ENCODE measurements around the gene EPHB3.

Gene EPHB3

DNA sequence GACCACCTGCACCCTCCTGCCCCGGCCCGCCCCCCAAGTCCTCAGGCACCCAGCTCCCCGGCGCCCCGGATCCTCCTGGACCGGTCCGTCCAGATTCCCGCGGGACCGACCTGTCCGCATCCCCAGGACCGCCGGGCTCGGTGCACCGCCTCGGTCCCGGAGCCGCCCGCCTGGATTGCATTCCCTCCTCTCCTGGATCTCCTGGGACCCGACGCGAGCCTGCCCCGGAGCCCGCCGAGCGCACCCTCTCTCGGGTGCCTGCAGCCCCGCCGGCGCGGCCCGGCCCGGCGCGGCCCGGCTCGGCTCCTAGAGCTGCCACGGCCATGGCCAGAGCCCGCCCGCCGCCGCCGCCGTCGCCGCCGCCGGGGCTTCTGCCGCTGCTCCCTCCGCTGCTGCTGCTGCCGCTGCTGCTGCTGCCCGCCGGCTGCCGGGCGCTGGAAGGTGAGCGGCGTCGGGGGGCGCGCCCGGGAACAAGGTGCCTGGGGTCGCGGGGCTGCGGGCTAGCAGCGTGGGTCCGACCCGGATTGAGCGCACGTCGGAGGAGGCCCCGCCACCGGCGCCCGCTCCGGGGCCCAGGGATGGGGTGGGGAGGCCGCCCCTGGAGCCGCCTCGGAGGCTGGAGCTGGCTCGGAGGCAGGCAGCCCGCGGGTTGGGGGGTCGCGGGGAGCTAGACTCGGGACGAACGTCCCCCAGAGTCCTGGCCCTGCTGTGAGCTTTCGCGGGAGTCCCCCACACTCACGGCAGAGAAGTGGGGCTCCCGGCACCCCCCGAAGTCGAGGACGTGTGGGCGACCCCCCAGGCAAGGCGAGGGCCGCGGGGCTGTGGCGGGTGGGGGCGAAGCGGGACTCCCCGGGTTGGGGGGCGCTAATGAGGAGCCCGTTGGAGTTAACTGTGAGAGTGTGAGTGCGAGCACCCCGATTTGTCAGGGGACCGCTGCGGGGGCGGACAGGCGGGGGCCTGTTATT lies 610 bp downstream of the EPHB3 start:
- TF ChIP-seq, protein P1, sequence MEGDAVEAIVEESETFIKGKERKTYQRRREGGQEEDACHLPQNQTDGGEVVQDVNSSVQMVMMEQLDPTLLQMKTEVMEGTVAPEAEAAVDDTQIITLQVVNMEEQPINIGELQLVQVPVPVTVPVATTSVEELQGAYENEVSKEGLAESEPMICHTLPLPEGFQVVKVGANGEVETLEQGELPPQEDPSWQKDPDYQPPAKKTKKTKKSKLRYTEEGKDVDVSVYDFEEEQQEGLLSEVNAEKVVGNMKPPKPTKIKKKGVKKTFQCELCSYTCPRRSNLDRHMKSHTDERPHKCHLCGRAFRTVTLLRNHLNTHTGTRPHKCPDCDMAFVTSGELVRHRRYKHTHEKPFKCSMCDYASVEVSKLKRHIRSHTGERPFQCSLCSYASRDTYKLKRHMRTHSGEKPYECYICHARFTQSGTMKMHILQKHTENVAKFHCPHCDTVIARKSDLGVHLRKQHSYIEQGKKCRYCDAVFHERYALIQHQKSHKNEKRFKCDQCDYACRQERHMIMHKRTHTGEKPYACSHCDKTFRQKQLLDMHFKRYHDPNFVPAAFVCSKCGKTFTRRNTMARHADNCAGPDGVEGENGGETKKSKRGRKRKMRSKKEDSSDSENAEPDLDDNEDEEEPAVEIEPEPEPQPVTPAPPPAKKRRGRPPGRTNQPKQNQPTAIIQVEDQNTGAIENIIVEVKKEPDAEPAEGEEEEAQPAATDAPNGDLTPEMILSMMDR (IDR thresholded peaks at IDR 0.05; ENCODE audit: low read depth, low read length) = no peak
- H3K4me1 ChIP-seq = peaks cover 16% of the 10 kb centered on the region
- DNase-seq = no peak

DNA sequence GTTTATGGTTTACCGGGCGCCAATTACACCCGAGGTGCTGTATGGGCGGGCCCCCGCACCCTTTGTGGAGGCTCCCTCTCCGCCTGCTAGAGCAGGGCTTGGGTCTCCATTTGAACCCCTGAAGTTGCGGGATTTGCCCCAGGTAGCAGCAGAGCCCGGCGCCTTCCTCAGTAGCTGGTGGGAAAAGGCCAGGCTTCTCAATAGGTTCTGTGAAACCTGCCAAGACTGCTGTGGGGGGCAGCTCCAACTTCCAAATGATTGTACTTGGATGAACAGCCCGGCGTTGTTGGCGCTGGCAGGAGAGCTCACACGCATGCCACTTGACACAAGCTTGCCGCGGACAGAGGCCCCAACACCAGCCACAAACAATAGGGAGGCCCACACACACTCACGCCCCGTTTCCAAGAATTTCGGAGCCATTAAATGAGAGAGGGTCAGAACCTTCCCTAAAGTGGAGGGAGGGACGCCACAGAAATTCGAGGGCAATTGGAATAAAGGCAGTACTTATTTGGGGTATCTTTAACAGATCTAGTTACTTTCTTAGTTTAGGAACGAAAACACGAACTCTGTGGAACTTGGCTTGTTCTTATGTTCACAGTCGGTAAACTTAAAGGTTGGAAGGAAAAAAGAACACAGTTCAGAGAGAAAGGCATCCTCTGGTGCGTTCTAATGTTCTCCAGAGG lies 1.4 kb downstream of the EPHB3 start:
- DNase-seq = no peak
- TF ChIP-seq, protein P1 (IDR thresholded peaks at IDR 0.05; ENCODE audit: low read depth, low read length) = no peak
- Histone ChIP-seq H3K4me1 (peaks cover 18% of the 10 kb centered on the region), H3K4me3 (ENCODE audit: low read depth, low read length) (peak overlapping the region; percentile 60), H3K36me3 (no peaks in the 10 kb centered on the region), H3K27me3 (no peaks in the 10 kb centered on the region), H3K9me3 (no peaks in the 10 kb centered on the region)

More for the DNA sequence above, 610 bp downstream of the EPHB3 start:
- Histone ChIP-seq H3K27me3 (no peaks in the 10 kb centered on the region), H3K9me3 (no peaks in the 10 kb centered on the region), H3K36me3 (no peaks in the 10 kb centered on the region), H3K4me3 (ENCODE audit: low read depth, low read length) (peak overlapping the region; percentile 72)

DNA sequence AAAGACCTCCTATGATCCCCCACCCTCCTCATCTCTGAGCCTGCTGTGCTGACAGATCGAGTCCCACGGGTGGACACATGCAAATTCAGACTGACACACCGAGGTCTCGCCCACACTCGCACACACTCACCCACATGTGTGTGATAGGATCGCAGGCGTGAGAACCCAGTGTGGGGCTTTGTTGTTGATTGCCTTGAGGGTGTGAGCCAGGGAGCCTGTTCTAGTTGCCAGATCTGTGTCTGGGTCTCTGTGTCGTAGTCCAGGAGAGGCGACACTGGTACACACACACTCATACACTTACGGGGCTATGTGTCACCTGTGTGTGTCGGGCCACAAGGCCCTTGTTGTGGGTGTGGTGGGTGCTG lies 2.0 kb downstream of the EPHB3 start:
- H3K27me3 ChIP-seq = no peaks in the 10 kb centered on the region
- H3K4me1 ChIP-seq = peaks cover 24% of the 10 kb centered on the region
- peak overlapping the region; percentile 60 for H3K4me3 ChIP-seq (ENCODE audit: low read depth, low read length)
- DNase-seq = no peak
- no peaks in the 10 kb centered on the region for H3K36me3 ChIP-seq
- TF ChIP-seq, protein P1 (IDR thresholded peaks at IDR 0.05; ENCODE audit: low read depth, low read length) = no peak
- H3K9me3 ChIP-seq = no peaks in the 10 kb centered on the region

DNA sequence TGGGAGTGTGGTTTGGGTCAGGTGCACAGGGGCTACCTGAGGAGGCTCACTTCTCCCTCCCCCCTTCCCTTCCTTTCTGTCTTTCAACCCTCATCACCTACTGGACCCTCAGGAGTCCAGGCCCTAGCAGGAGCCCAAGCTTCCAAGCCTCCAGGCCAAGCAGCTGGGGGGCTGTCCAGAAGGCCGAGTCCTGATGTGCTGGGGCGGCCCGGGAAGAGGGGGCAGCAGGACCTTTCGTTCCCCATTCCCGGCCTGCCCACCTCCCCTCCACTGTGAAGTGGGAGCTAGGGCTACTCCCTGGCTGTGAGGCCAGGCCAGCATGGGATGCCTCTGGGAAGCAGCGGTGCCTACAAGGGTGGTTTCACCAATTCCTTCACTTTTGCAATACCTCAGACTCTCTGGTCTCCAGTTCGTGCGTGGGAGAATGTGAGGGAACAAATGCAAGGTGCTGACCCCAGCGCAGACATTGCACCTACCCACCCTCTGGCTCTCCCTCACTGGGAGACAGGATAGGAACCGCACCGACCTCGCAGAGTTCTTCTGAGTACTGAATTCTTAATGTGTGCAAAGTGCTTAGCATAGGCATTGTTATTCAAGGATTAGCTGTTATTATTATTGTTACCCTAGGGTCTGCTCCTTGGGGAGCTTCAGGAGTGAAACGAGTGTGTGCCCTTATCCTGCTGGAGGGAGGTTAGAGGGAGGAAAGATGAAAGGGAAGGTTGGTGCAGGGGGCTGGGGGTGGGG lies 2.5 kb downstream of the EPHB3 start:
- no peaks in the 10 kb centered on the region for H3K9me3 ChIP-seq
- H3K27me3 ChIP-seq = no peaks in the 10 kb centered on the region
- H3K36me3 ChIP-seq = no peaks in the 10 kb centered on the region
- H3K4me1 ChIP-seq = peaks cover 24% of the 10 kb centered on the region
- TF ChIP-seq, protein P1 (IDR thresholded peaks at IDR 0.05; ENCODE audit: low read depth, low read length) = no peak
- no peak for DNase-seq
- peak overlapping the region; percentile 60 for H3K4me3 ChIP-seq (ENCODE audit: low read depth, low read length)

DNA sequence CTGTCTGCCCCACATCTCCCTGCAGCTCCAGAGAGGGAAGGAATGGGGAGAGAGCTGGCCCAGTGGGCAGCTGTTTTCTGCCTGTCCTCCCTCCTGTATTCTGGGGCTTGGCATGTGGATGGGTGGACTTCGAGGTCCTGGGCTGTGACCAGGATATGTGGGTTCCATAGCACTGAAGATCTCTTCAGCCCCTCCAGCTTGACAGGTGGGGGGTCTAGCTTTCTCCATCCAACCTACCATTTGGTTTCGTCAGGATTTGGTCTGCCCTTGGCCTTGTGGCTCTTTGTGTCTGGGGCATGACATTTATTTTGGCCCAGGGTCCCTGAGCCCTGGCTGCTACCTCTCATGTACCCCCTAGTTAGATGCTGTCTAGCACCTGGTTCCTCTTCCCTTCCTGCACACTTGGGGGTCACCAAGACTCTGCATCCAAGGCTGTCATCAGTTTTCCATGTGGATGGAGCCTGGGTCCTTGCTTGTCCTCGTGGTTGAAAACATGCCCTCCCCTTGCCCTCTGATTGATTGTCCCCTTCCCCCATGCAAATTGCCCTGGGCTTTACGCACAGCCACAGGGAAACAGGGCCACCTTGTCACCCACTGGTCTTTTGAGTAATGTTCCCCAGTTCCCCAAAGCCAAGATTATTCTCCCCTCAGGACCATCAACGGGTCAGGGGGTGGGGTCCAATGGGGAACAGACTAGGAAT lies 3.2 kb downstream of the EPHB3 start:
- Histone ChIP-seq H3K9me3 (no peaks in the 10 kb centered on the region), H3K27me3 (no peaks in the 10 kb centered on the region), H3K4me3 (ENCODE audit: low read depth, low read length) (peak overlapping the region; percentile 17; the same call in 1 of the 2 replicates), H3K4me1 (peaks cover 28% of the 10 kb centered on the region), H3K36me3 (no peaks in the 10 kb centered on the region)
- TF ChIP-seq, protein P1 (IDR thresholded peaks at IDR 0.05; ENCODE audit: low read depth, low read length) = no peak
- DNase-seq = no peak
